ENCODE measurements around the gene TNFRSF12A. TPM values are rescaled to one million over a fixed set of nuclear protein-coding genes. Genes with fewer than 3 reads are reported as not detected.

Gene TNFRSF12A
- total and polyA plus RNA-seq, 7 experiments from 2014 or later, result 0.57 to 5.9 (median 1.1) TPM; not detected in 2

- POLR2A ChIA-PET, result interaction anchor here (0.7 to 1.5 kb wide), 2 partner anchors 8 to 10 kb away, joined by 3 to 4 read pairs; no protein-coding TSS in a partner anchor
- Histone ChIP-seq H3K36me3 (ENCODE audit: control insufficient read depth in 2 of 3, insufficient read depth in 3 of 3, low read length in 3 of 3) (no peaks in the 10 kb centered on the region), H3K27me3 (ENCODE audit: control insufficient read depth in 2 of 2, insufficient read depth in 2 of 2, low read length in 2 of 2) (no peaks in the 10 kb centered on the region), H3K4me1 (ENCODE audit: control insufficient read depth in 2 of 2, insufficient read depth in 2 of 2, low read length in 2 of 2) (no peaks in the 10 kb centered on the region), H3K4me3 (ENCODE audit: low read length) (no peak overlapping the region), H3K27ac (ENCODE audit: low read depth, low read length) (no peak overlapping the region), H3K9me3 (ENCODE audit: control insufficient read depth in 2 of 3, low read length in 3 of 3) (no peaks in the 10 kb centered on the region)
- H3K4me1 Mint-ChIP-seq, result peaks cover 0 to 6% (median 0%) of the 10 kb centered on the region in 7 donors
- peaks cover 0 to 2% (median 0%) of the 10 kb centered on the region in 11 donors for H3K9me3 Mint-ChIP-seq
- H3K27me3 Mint-ChIP-seq, result peaks cover 0 to 9% (median 0%) of the 10 kb centered on the region in 5 donors
- CTCF ChIA-PET, result no interaction called here
- no peaks in the 10 kb centered on the region for H3K36me3 Mint-ChIP-seq
- no peak overlapping the region for H3K27ac Mint-ChIP-seq
- intact Hi-C loops (cut with micrococcal nuclease), result no loop called here
- ATAC-seq (no peak), DNase-seq (no peak)
- H3K4me3 Mint-ChIP-seq, result no peak overlapping the region
Measured at GRCh38 chr16:2988590-2989099, 31.5 kb upstream of the TNFRSF12A start.

DNA sequence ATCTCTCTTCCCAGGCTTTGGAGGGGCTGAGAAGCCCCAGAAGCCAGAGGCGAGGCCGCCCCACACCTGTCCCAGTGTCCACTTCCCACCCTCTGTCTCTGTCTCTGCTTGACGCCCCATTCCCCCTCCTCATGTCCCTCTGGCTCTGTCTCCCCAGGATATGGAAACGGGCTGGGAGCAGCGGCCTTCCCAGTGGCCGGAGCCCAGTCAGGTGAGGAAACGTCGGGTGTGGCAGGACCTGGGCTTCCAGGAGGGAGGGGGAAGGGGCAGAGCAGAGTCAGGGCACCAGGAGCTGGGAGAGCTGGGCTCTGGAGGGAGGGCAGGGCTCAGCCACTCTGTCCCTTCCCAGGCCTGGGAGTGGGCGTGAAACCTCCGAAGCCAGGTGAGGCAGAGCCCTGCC lies 29.3 kb upstream of the TNFRSF12A start:
- no peaks in the 10 kb centered on the region for H3K36me3 Mint-ChIP-seq
- H3K27me3 Mint-ChIP-seq, result peaks cover 0 to 6% (median 0%) of the 10 kb centered on the region in 5 donors
- no peaks in the 10 kb centered on the region for H3K27me3 ChIP-seq (ENCODE audit: control insufficient read depth in 2 of 2, insufficient read depth in 2 of 2, low read length in 2 of 2)
- no peaks in the 10 kb centered on the region for H3K4me1 ChIP-seq (ENCODE audit: control insufficient read depth in 2 of 2, insufficient read depth in 2 of 2, low read length in 2 of 2)
- H3K9me3 Mint-ChIP-seq, result peaks cover 0 to 2% (median 0%) of the 10 kb centered on the region in 11 donors
- no peak overlapping the region for H3K27ac ChIP-seq (ENCODE audit: low read depth, low read length)
- ATAC-seq (no peak), DNase-seq (no peak)
- H3K4me3 ChIP-seq (ENCODE audit: low read length), result no peak overlapping the region
- no peak overlapping the region for H3K4me3 Mint-ChIP-seq
- H3K9me3 ChIP-seq (ENCODE audit: control insufficient read depth in 2 of 3, low read length in 3 of 3), result no peaks in the 10 kb centered on the region
- intact Hi-C loops (cut with micrococcal nuclease), result no loop called here
- H3K27ac Mint-ChIP-seq, result no peak overlapping the region
- ChIA-PET POLR2A (no interaction called here), CTCF (interaction anchor here (0.9 kb wide), 1 partner anchor 8 kb away, joined by 3 read pairs; no protein-coding TSS in a partner anchor)
- no peaks in the 10 kb centered on the region for H3K4me1 Mint-ChIP-seq
- no peaks in the 10 kb centered on the region for H3K36me3 ChIP-seq (ENCODE audit: control insufficient read depth in 2 of 3, insufficient read depth in 3 of 3, low read length in 3 of 3)

DNA sequence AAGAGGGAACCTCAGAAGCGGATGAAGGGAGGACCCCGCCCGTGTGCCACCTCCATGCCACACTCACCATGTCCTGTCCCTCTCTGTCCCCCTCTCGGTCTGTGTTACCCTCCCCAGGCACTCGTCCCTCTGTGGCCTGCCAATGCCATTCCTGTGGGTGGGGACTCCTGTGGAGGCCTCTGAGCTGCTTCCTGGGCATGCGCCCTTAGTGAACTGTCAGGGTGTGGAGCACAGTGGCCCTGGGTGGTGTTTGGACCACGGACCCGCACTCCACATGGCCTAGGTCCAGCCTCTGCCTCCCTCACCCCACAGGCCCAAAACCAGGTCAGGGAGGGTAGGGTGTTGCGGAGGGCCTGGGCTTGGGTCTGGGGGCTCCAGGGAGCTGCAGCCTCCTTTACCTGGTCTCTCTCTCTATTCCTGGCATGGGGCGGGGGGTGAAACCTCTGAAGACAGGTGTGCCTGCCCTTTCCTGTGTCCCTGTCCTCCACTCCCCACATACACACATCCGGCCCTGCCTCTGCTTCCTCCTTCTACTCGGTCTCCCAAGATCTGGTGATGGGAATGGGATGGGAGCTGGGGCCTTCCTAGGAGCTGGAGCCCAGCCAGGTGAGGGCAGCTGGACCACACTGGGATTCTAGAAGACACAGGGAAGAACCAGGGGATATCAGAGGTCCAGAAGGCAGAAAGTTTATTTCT lies 28.5 kb upstream of the TNFRSF12A start:
- POLR2A ChIA-PET, result no interaction called here

GRCh38 chr16:2992383-2993081 lies 27.6 kb upstream of the TNFRSF12A start:
- Histone ChIP-seq H3K27ac (ENCODE audit: low read depth, low read length) (no peak overlapping the region), H3K9me3 (ENCODE audit: control insufficient read depth in 2 of 3, low read length in 3 of 3) (no peaks in the 10 kb centered on the region), H3K4me3 (ENCODE audit: low read length) (no peak overlapping the region), H3K4me1 (ENCODE audit: control insufficient read depth in 2 of 2, insufficient read depth in 2 of 2, low read length in 2 of 2) (no peaks in the 10 kb centered on the region), H3K36me3 (ENCODE audit: control insufficient read depth in 2 of 3, insufficient read depth in 3 of 3, low read length in 3 of 3) (no peaks in the 10 kb centered on the region), H3K27me3 (ENCODE audit: control insufficient read depth in 2 of 2, insufficient read depth in 2 of 2, low read length in 2 of 2) (no peaks in the 10 kb centered on the region)
- H3K36me3 Mint-ChIP-seq, result no peaks in the 10 kb centered on the region
- H3K4me1 Mint-ChIP-seq, result no peaks in the 10 kb centered on the region
- H3K4me3 Mint-ChIP-seq, result no peak overlapping the region
- POLR2A ChIA-PET, result no interaction called here
- ATAC-seq (no peak), DNase-seq (no peak)
- H3K27me3 Mint-ChIP-seq, result peaks cover 0 to 6% (median 0%) of the 10 kb centered on the region in 5 donors
- intact Hi-C loops (cut with micrococcal nuclease), result no loop called here
- CTCF ChIA-PET, result no interaction called here
- peaks cover 0 to 2% (median 0%) of the 10 kb centered on the region in 11 donors for H3K9me3 Mint-ChIP-seq
- no peak overlapping the region for H3K27ac Mint-ChIP-seq

More for the DNA sequence above, 28.5 kb upstream of the TNFRSF12A start:
- intact Hi-C loops (cut with micrococcal nuclease), result no loop called here
- Mint-ChIP-seq H3K36me3 (no peaks in the 10 kb centered on the region), H3K9me3 (peaks cover 0 to 2% (median 0%) of the 10 kb centered on the region in 11 donors), H3K27ac (no peak overlapping the region), H3K4me1 (no peaks in the 10 kb centered on the region), H3K4me3 (no peak overlapping the region), H3K27me3 (peaks cover 0 to 6% (median 0%) of the 10 kb centered on the region in 5 donors)
- H3K27ac ChIP-seq (ENCODE audit: low read depth, low read length), result no peak overlapping the region
- H3K4me1 ChIP-seq (ENCODE audit: control insufficient read depth in 2 of 2, insufficient read depth in 2 of 2, low read length in 2 of 2), result no peaks in the 10 kb centered on the region
- no peak overlapping the region for H3K4me3 ChIP-seq (ENCODE audit: low read length)
- DNase-seq, result no peak
- ATAC-seq, result no peak
- no peaks in the 10 kb centered on the region for H3K36me3 ChIP-seq (ENCODE audit: control insufficient read depth in 2 of 3, insufficient read depth in 3 of 3, low read length in 3 of 3)
- CTCF ChIA-PET, result interaction anchor here (0.6 to 0.9 kb wide), 2 partner anchors 9 to 12 kb away, joined by 3 read pairs; no protein-coding TSS in a partner anchor
- H3K9me3 ChIP-seq (ENCODE audit: control insufficient read depth in 2 of 3, low read length in 3 of 3), result no peaks in the 10 kb centered on the region
- no peaks in the 10 kb centered on the region for H3K27me3 ChIP-seq (ENCODE audit: control insufficient read depth in 2 of 2, insufficient read depth in 2 of 2, low read length in 2 of 2)

DNA sequence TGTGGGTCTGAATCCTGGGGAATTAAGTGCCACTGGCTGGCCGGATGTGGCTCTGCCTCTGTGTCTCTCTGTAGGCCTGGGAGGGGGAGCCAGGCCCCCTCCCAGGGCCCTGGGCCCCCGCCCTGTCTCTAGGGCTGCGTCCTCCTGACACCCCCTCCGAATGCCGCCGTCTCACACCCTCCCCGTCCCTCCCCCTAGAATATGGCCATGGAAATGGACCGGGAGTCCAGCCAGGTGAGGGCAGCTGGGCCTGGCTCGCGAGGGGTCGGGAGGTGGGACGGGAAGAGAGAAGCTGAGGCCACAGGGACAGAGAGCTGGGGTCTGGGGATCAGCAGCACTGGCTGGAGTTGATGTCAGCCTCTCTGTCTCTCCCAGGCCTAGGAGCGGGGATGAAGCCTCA lies 23.9 kb upstream of the TNFRSF12A start:
- no peak overlapping the region for H3K27ac ChIP-seq (ENCODE audit: low read depth, low read length)
- no peak overlapping the region for H3K4me3 ChIP-seq (ENCODE audit: low read length)
- Mint-ChIP-seq H3K9me3 (no peaks in the 10 kb centered on the region), H3K27ac (no peak overlapping the region), H3K27me3 (peaks cover 0 to 7% (median 0%) of the 10 kb centered on the region in 5 donors), H3K4me1 (no peaks in the 10 kb centered on the region), H3K4me3 (no peak overlapping the region), H3K36me3 (no peaks in the 10 kb centered on the region)
- ATAC-seq (no peak), DNase-seq (no peak)
- no peaks in the 10 kb centered on the region for H3K4me1 ChIP-seq (ENCODE audit: control insufficient read depth in 2 of 2, insufficient read depth in 2 of 2, low read length in 2 of 2)
- no peaks in the 10 kb centered on the region for H3K27me3 ChIP-seq (ENCODE audit: control insufficient read depth in 2 of 2, insufficient read depth in 2 of 2, low read length in 2 of 2)
- POLR2A ChIA-PET, result interaction anchor here (0.9 kb wide), 1 partner anchor 12 kb away, joined by 3 read pairs; no protein-coding TSS in a partner anchor
- H3K36me3 ChIP-seq (ENCODE audit: control insufficient read depth in 2 of 3, insufficient read depth in 3 of 3, low read length in 3 of 3), result no peaks in the 10 kb centered on the region
- no peaks in the 10 kb centered on the region for H3K9me3 ChIP-seq (ENCODE audit: control insufficient read depth in 2 of 3, low read length in 3 of 3)
- CTCF ChIA-PET, result interaction anchor here (0.8 kb wide), 1 partner anchor 31 kb away, joined by 3 read pairs; no protein-coding TSS in a partner anchor
- intact Hi-C loops (cut with micrococcal nuclease), result no loop called here

DNA sequence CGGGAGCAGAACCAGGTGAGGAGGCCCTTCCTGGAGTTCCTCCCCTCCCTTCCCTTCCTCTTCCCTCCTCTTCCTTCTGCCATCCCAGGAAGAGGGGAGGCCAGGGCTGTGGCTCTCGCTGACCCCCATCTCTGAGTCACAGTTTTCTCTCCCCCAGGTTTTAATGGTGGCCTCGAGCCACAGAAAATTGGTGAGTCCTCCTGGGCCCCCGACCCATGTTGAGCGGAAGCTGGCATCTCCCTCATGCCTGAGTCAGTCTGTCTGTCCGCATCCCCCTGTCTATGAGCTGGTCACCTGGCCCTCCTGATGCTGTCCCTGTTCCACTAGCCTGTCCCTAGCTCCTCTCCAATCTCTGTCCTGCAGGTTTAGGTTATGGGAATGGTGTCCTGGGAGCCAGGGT lies 20.2 kb upstream of the TNFRSF12A start:
- Histone ChIP-seq H3K27ac (ENCODE audit: low read depth, low read length) (no peak overlapping the region), H3K27me3 (ENCODE audit: control insufficient read depth in 2 of 2, insufficient read depth in 2 of 2, low read length in 2 of 2) (no peaks in the 10 kb centered on the region), H3K4me3 (ENCODE audit: low read length) (no peak overlapping the region), H3K4me1 (ENCODE audit: control insufficient read depth in 2 of 2, insufficient read depth in 2 of 2, low read length in 2 of 2) (no peaks in the 10 kb centered on the region), H3K36me3 (ENCODE audit: control insufficient read depth in 2 of 3, insufficient read depth in 3 of 3, low read length in 3 of 3) (no peaks in the 10 kb centered on the region), H3K9me3 (ENCODE audit: control insufficient read depth in 2 of 3, low read length in 3 of 3) (no peaks in the 10 kb centered on the region)
- DNase-seq (no peak), ATAC-seq (no peak)
- ChIA-PET CTCF (interaction anchor here (1.2 kb wide), 1 partner anchor 28 kb away, joined by 3 read pairs; no protein-coding TSS in a partner anchor), POLR2A (no interaction called here)
- intact Hi-C loops (cut with micrococcal nuclease), result no loop called here
- no peaks in the 10 kb centered on the region for H3K36me3 Mint-ChIP-seq
- H3K4me1 Mint-ChIP-seq, result peaks cover 0 to 7% (median 2%) of the 10 kb centered on the region in 7 donors
- peaks cover 0 to 10% (median 0%) of the 10 kb centered on the region in 5 donors for H3K27me3 Mint-ChIP-seq
- no peak overlapping the region for H3K27ac Mint-ChIP-seq
- H3K9me3 Mint-ChIP-seq, result no peaks in the 10 kb centered on the region
- H3K4me3 Mint-ChIP-seq, result no peak overlapping the region
